GM12878 (cell line): ENCODE data around the gene HTRA2. TPM values are rescaled to one million over a fixed set of nuclear protein-coding genes. Genes with fewer than 3 reads are reported as not detected.

Experiments
- ATAC-seq: fragments of 200-7000 bp; cut with Tn5 transposase; 3 replicates; pipeline ENCODE4 v1.9.1; 2020; ENCODE audit warnings: mild to moderate bottlenecking, moderate library complexity
- BruUV-seq: library from RNA; stranded (reverse); fragments of 400-500 nt; replicated peaks from 2 replicates; lab custom pipeline; 2021; lab: Mats Ljungman, UMichigan
- CTCF ChIA-PET: fragments of 300-600 bp; sonication (Branson Sonifier 250); formaldehyde crosslinking; extraction: SDS; loops from one replicate; lab custom pipeline; 2021; ENCODE audit warnings: inconsistent platforms; lab: Yijun Ruan, JAX
- POLR2A ChIA-PET: fragments of 350-600 bp; formaldehyde crosslinking; extraction: SDS; loops from one replicate; lab custom pipeline; 2021; ENCODE audit warnings: inconsistent platforms; lab: Charles Lee
- RAD21 ChIA-PET: fragments of 300-600 bp; sonication (Branson Sonifier 250); formaldehyde crosslinking; loops from one replicate; lab custom pipeline; 2023; ENCODE audit warnings: antibody characterized with exemption; ENCODE audit not compliant: unreplicated experiment; lab: Charles Lee
- SMC1A ChIA-PET: fragments of 300-600 bp; sonication (Branson Sonifier 250); formaldehyde crosslinking; loops from one replicate; lab custom pipeline; 2023; ENCODE audit not compliant: unreplicated experiment, uncharacterized antibody; lab: Charles Lee
- DNase-seq: peaks from one replicate; pipeline ENCODE4 v3.0.0-alpha.2; 2011; ENCODE audit warnings: low read depth, low spot score
- FAIRE-seq: peaks from 3 replicates; lab custom pipeline; 2011; peaks lifted over from hg19 to GRCh38; lab: Jason Lieb, UNC
- H2AFZ ChIP-seq: 2 replicates; pipeline ENCODE4 v1.6.0; 2011; ENCODE audit warnings: low read depth, low read length, control low read depth; ENCODE audit not compliant: control insufficient read depth
- H3K27ac ChIP-seq: 2 replicates; pipeline ENCODE4 v1.5.1; 2011; ENCODE audit warnings: control low read depth; ENCODE audit not compliant: control insufficient read depth, insufficient read depth
- H3K27me3 ChIP-seq, 2 experiments: replicated peaks in 1 of 2; 2 replicates each; pipeline versions ENCODE4 v1.6.0 to v1.6.1; 2011; ENCODE audit warnings: low read length in 1 of 2; ENCODE audit not compliant: control insufficient read depth in 2 of 2, insufficient read depth in 2 of 2
- H3K36me3 ChIP-seq, 2 experiments: 2 replicates each; pipeline ENCODE4 v1.5.1; 2011; ENCODE audit warnings: low read length in 1 of 2; ENCODE audit not compliant: control insufficient read depth in 2 of 2, insufficient read depth in 2 of 2
- H3K4me1 ChIP-seq: 2 replicates; pipeline ENCODE4 v1.6.1; 2011; ENCODE audit warnings: mild to moderate bottlenecking, low read length, moderate library complexity, mixed read lengths; ENCODE audit not compliant: control insufficient read depth, insufficient read depth
- H3K4me2 ChIP-seq: 2 replicates; pipeline ENCODE4 v1.6.0; 2011; ENCODE audit warnings: control low read depth; ENCODE audit not compliant: control insufficient read depth, insufficient read depth
- H3K4me3 ChIP-seq: fragments of 200-600 bp; sonication (generic); 2 replicates; pipeline ENCODE4 v1.5.1; 2016
- H3K79me2 ChIP-seq: 2 replicates; pipeline ENCODE4 v1.6.0; 2011; ENCODE audit warnings: low read length; ENCODE audit not compliant: control insufficient read depth, insufficient read depth
- H3K9ac ChIP-seq: 2 replicates; pipeline ENCODE4 v1.8.0; 2011; ENCODE audit warnings: low read length, control low read depth, mixed read lengths; ENCODE audit not compliant: control insufficient read depth, insufficient read depth
- H3K9me3 ChIP-seq: replicated peaks from 3 replicates; pipeline ENCODE4 v1.5.1; 2011; ENCODE audit warnings: mild to moderate bottlenecking, low read length; ENCODE audit not compliant: control insufficient read depth, insufficient read depth
- H4K20me1 ChIP-seq: 2 replicates; pipeline ENCODE4 v1.6.0; 2011; ENCODE audit not compliant: control insufficient read depth, insufficient read depth
- BMI1 ChIP-seq: fragments of 450-650 bp; IDR thresholded peaks from 2 replicates; pipeline ENCODE4 v1.6.1; 2016; ENCODE audit warnings: mild to moderate bottlenecking, moderate library complexity, borderline replicate concordance
- KDM1A ChIP-seq: fragments of 200-600 bp; sonication (generic); IDR thresholded peaks from 2 replicates; pipeline ENCODE4 v1.6.1; 2016; ENCODE audit warnings: borderline replicate concordance
- MEF2A ChIP-seq: IDR thresholded peaks from 2 replicates; pipeline ENCODE4 v1.6.1; 2011; ENCODE audit warnings: low read depth, mild to moderate bottlenecking, low read length, moderate library complexity; ENCODE audit not compliant: insufficient read depth
- NFYA ChIP-seq: IDR thresholded peaks from 2 replicates; pipeline ENCODE4 v1.6.1; 2011; ENCODE audit warnings: low read depth, mild to moderate bottlenecking, low read length, improper control_type of control experiment, borderline replicate concordance
- NR2C2 ChIP-seq: IDR thresholded peaks from 2 replicates; pipeline ENCODE4 v1.6.1; 2011; ENCODE audit warnings: borderline replicate concordance, low read depth; ENCODE audit not compliant: control insufficient read depth, insufficient read length
- RAD51 ChIP-seq: fragments of 450-650 bp; IDR thresholded peaks from 2 replicates; pipeline ENCODE4 v1.6.1; 2016; ENCODE audit warnings: moderate library complexity, mild to moderate bottlenecking, inconsistent platforms
- RB1 ChIP-seq: fragments of 450-650 bp; formaldehyde crosslinking; IDR thresholded peaks from 2 replicates; pipeline ENCODE4 v1.6.1; 2017; ENCODE audit warnings: mild to moderate bottlenecking, borderline replicate concordance
- RUNX3 ChIP-seq: IDR thresholded peaks from 2 replicates; pipeline ENCODE4 v1.6.1; 2012; ENCODE audit warnings: low read length, inconsistent platforms
- STAT1 ChIP-seq: fragments of 450-650 bp; conservative IDR thresholded peaks from 2 replicates; pipeline ENCODE4 v1.6.1; 2014; ENCODE audit warnings: antibody characterized with exemption, mild to moderate bottlenecking
- YBX1 ChIP-seq: fragments of 450-650 bp; IDR thresholded peaks from 2 replicates; pipeline ENCODE4 v1.6.1; 2016; ENCODE audit warnings: antibody characterized with exemption
- ZBTB40 ChIP-seq: fragments of 450-650 bp; IDR thresholded peaks from 2 replicates; pipeline ENCODE4 v1.6.1; 2016; ENCODE audit warnings: mild to moderate bottlenecking, moderate library complexity, borderline replicate concordance
- WGBS: methylation state at CpG from one replicate; pipeline ENCODE4 v1.1.6; 2016; ENCODE audit warnings: low lambda C conversion rate; ENCODE audit not compliant: insufficient replicate concordance, insufficient coverage; ENCODE audit errors: missing lambda C conversion rate; 5-methylcytosine and 5-hydroxymethylcytosine counted together
- in situ Hi-C: fragments of 300-500 bp; cut with MboI; formaldehyde crosslinking; loops from 9 replicates; pipeline ENCODE4 v1.14.3; 2018; ENCODE audit warnings: mixed read lengths
- intact Hi-C: fragments of 100-400 bp; cut with micrococcal nuclease; formaldehyde crosslinking; loops from one replicate; pipeline ENCODE4 v1.14.2; 2022; ENCODE audit not compliant: unreplicated experiment
- polyA plus RNA-seq, 11 experiments: library from polyadenylated mRNA; depleted of rRNA in 4 of 11; unstranded in 6 of 11; stranded (reverse) in 5 of 11; fragments of >200 nt; fragmentation: Nextera tagmentation in 4 of 11; fragmentation: Illumina TruSeq in 1 of 11; extraction: Ambion mirVana in 4 of 11; extraction: Trizol in 1 of 11; gene quantifications; 1 replicate in 1 of 11; 2 replicates in 10 of 11; pipeline versions ENCODE4 v1.2.1 to v1.2.3, GENCODE V29; 2011 to 2016; ENCODE audit warnings: inconsistent platforms in 2 of 11, missing spikeins in 2 of 11, low read depth in 1 of 11
- total RNA-seq, 4 experiments: library from RNA; depleted of rRNA in 3 of 4; stranded (reverse); fragments of >200 nt in 3 of 4; fragmentation: Illumina TruSeq in 1 of 4; extraction: Trizol in 1 of 4; gene quantifications; 2 replicates each; pipeline versions ENCODE4 v1.2.1 to v1.2.3, GENCODE V29; 2013 to 2021
- TF ChIP-seq, protein P1 (sequence below): IDR thresholded peaks from 2 replicates; pipeline ENCODE4 v1.6.1; 2011; ENCODE audit warnings: low read depth, mild to moderate bottlenecking, low read length, moderate library complexity, borderline replicate concordance; ENCODE audit errors: extremely low read depth
- TF ChIP-seq, protein P2 (sequence below): fragments of 450-650 bp; IDR thresholded peaks from 2 replicates; pipeline ENCODE4 v1.6.1; 2017; ENCODE audit warnings: mild to moderate bottlenecking
- TF ChIP-seq, protein P3 (sequence below): IDR thresholded peaks from 2 replicates; pipeline ENCODE4 v1.6.1; 2012; ENCODE audit warnings: low read depth, low read length, improper control_type of control experiment

The HTRA2 gene
- total and polyA plus RNA-seq, 10 of the 15 experiments (the other 5 are each of a cell fraction or from before 2014, with no cell fraction given) = 42.3 to 73.9 (median 54.6) TPM

- ChIA-PET SMC1A (interaction anchor here (0.7 to 5.2 kb wide), 8 partner anchors 15 to 79 kb away, joined by 3 to 71 read pairs (median 4); partner anchors contain the start of genes AUP1, DQX1 and HTRA2), POLR2A (interaction anchor here (0.7 to 5.8 kb wide), 13 partner anchors 15 to 111 kb away, joined by 3 to 33 read pairs (median 4); partner anchors contain the start of genes AUP1, DQX1, HTRA2 and TTC31), CTCF (interaction anchor here (0.6 to 13.9 kb wide), 10 partner anchors 12 to 79 kb away, joined by 3 to 231 read pairs (median 4); partner anchors contain the start of genes AUP1, CCDC142, DQX1 and HTRA2), RAD21 (interaction anchor here (0.7 to 5.5 kb wide), 8 partner anchors 24 to 84 kb away, joined by 3 to 61 read pairs (median 4); partner anchors contain the start of genes AUP1, HTRA2 and WBP1)
- BruUV-seq = no TSS peak
- Histone ChIP-seq H3K4me1 (peaks cover 27% of the 10 kb centered on the region), H3K9me3 (no peaks in the 10 kb centered on the region), H3K36me3 (peaks cover 0 to 7% of the 10 kb centered on the region in 2 experiments; a peak in 1 of 4 replicates), H4K20me1 (no peaks in the 10 kb centered on the region), H3K27ac (peak within 1 kb of the TSS; percentile 97), H3K9ac (peak within 1 kb of the TSS; percentile 93), H3K27me3 (peaks cover 0 to under 1% of the 10 kb centered on the region in 2 experiments; a peak in 1 of 4 replicates), H2AFZ (peak within 1 kb of the TSS; percentile 100), H3K4me3 (peak within 1 kb of the TSS; percentile 98), H3K4me2 (peak within 1 kb of the TSS; percentile 95), H3K79me2 (peaks cover 12% of the 10 kb centered on the region)
- intact Hi-C loops (loop anchor here (1.0 kb wide), 2 partner anchors 22 to 80 kb away; partner anchors contain the start of genes AUP1 and HTRA2), in situ Hi-C loops (no loop called here)
- FAIRE-seq = peak; percentile 97
- WGBS = 1% methylated on average over 56 of the region's 56 CpGs
- DNase-seq = peak; percentile 95
- ATAC-seq = peak; percentile 89
- TF ChIP-seq, protein P1, sequence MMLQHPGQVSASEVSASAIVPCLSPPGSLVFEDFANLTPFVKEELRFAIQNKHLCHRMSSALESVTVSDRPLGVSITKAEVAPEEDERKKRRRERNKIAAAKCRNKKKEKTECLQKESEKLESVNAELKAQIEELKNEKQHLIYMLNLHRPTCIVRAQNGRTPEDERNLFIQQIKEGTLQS = 0 out of 2 replicates have a peak, but pooled peaks have one; percentile 26
- TF ChIP-seq RAD51 (peak; percentile 70), STAT1 (no peak; the same call in 1 of the 2 replicates), MEF2A (no peak), YBX1 (0 out of 2 replicates have a peak, but pooled peaks have one; percentile 44), RUNX3 (peak; percentile 58), NFYA (no peak), ZBTB40 (peak; percentile 90), KDM1A (no peak), BMI1 (peak; percentile 95), RB1 (peak; percentile 81; the same call in 1 of the 2 replicates), NR2C2 (no peak)
- TF ChIP-seq, protein P2, sequence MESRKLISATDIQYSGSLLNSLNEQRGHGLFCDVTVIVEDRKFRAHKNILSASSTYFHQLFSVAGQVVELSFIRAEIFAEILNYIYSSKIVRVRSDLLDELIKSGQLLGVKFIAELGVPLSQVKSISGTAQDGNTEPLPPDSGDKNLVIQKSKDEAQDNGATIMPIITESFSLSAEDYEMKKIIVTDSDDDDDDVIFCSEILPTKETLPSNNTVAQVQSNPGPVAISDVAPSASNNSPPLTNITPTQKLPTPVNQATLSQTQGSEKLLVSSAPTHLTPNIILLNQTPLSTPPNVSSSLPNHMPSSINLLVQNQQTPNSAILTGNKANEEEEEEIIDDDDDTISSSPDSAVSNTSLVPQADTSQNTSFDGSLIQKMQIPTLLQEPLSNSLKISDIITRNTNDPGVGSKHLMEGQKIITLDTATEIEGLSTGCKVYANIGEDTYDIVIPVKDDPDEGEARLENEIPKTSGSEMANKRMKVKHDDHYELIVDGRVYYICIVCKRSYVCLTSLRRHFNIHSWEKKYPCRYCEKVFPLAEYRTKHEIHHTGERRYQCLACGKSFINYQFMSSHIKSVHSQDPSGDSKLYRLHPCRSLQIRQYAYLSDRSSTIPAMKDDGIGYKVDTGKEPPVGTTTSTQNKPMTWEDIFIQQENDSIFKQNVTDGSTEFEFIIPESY = no peak
- TF ChIP-seq, protein P3, sequence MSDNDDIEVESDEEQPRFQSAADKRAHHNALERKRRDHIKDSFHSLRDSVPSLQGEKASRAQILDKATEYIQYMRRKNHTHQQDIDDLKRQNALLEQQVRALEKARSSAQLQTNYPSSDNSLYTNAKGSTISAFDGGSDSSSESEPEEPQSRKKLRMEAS = peak; percentile 79; the same call in 1 of the 2 replicates
Observed at GRCh38 chr2:74507145-74507925, 22.4 kb upstream of the HTRA2 start, which contains the start of gene PCGF1. Gene PCGF1, minus strand, starts transcription at chr2:74507695. Its CDS starts 27 bp downstream, at chr2:74507668.
